Breast epithelium (tissue), 4 donors: ENCODE data around the gene CHRDL1. TPM values are rescaled to one million over a fixed set of nuclear protein-coding genes. Genes with fewer than 3 reads are reported as not detected.

ENCODE experiments used
- DNase-seq, 2 donors: peaks; one replicate each; pipeline ENCODE4 v3.0.0-alpha.2; 2019; ENCODE audit warnings: low spot score in 2 of 2
- H3K27ac ChIP-seq, 2 donors: fragments of 200-600 bp; sonication (generic) in 1 of 2; one replicate each; pipeline ENCODE4 v1.5.1; 2016 to 2019; ENCODE audit warnings: mild to moderate bottlenecking in 1 of 2
- H3K27me3 ChIP-seq, 2 donors: fragments of 200-600 bp; sonication (generic) in 1 of 2; one replicate each; pipeline versions ENCODE4 v1.5.1 to v1.6.0; 2017 to 2019; ENCODE audit warnings: control low read depth in 1 of 2, mild to moderate bottlenecking in 1 of 2
- H3K36me3 ChIP-seq: fragments of 200-600 bp; one replicate; pipeline ENCODE4 v1.5.1; 2019
- H3K4me1 ChIP-seq, 2 donors: fragments of 200-600 bp; sonication (generic); one replicate each; pipeline ENCODE4 v1.5.1; 2016 to 2019; ENCODE audit warnings: control low read depth in 1 of 2
- H3K4me3 ChIP-seq, 3 donors: fragments of 200-600 bp; sonication (generic); 1 replicate in 2 of 3; 2 replicates in 1 of 3; pipeline ENCODE4 v1.5.1; 2016 to 2019; ENCODE audit warnings: mild to moderate bottlenecking in 3 of 3, moderate library complexity in 2 of 3
- H3K9me3 ChIP-seq, 2 donors: fragments of 200-600 bp; sonication (generic) in 1 of 2; one replicate each; pipeline ENCODE4 v1.5.1; 2016 to 2019; ENCODE audit warnings: control low read depth in 1 of 2
- POLR2A ChIP-seq: fragments of 450-650 bp; IDR thresholded peaks from one replicate; pipeline ENCODE4 v1.6.1; 2016; ENCODE audit warnings: antibody characterized with exemption, mild to moderate bottlenecking, moderate library complexity
- POLR2AphosphoS5 ChIP-seq, 3 donors: sonication (generic); formaldehyde crosslinking; IDR thresholded peaks; one replicate each; pipeline ENCODE4 v1.6.1; 2017; ENCODE audit warnings: antibody characterized with exemption in 3 of 3
- intact Hi-C: fragments of 100-400 bp; cut with DNase I; formaldehyde crosslinking; loops from one replicate; pipeline ENCODE4 v1.15.1; 2023; ENCODE audit warnings: low total_unique reads
- total RNA-seq, 3 donors: library from RNA; depleted of rRNA; stranded (reverse); fragments of >200 nt; gene quantifications; one replicate each; pipeline ENCODE4 v1.1.0, GENCODE V29; 2016
- TF ChIP-seq, protein P1 (sequence below), 3 donors: fragments of 450-650 bp; IDR thresholded peaks; one replicate each; pipeline ENCODE4 v1.5.1; 2016 to 2017; ENCODE audit warnings: antibody characterized with exemption in 3 of 3, mild to moderate bottlenecking in 3 of 3, moderate library complexity in 3 of 3

Gene CHRDL1
- total RNA-seq, 3 donors from 2014 or later = 37.3 to 396 (median 72.1) TPM

DNA sequence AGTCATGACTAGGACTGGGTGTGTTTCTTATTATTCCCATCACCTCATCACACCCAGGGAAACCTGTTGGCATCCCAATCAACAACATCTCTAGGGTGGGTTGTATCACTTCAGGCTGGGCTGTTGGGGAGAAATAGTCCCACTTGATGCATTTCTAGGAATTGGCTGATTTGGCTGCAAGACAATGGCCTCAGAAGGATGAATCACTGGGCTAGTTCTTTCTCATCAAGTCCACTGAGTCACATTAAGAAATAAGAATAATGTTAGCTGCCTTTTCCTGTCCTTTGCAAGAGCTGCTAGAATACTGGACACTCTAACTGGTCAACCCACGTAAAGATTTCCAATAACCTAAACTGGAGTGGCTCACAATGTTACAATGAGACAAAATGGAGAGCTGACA lies 104.2 kb downstream of the CHRDL1 start:
- intact Hi-C loops = no loop called here

DNA sequence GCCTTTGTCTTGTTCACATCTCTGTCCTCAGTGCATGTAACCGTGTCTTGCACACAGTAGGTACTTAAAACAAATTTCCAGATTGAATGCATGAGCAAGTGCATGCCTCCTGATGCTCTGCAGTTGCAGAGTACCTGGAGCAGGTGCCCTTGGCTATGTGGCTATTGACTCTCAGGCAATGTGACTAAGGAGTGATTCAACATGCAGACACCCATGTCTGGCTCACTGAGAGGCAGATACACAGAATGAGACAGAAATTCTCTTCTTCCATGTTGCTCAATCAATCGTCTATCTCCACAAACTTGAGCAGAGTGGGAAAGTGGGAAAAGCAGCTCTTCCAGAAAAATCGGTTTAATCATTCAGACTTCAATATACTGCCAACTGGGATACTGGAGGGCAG lies 111.0 kb downstream of the CHRDL1 start:
- Histone ChIP-seq H3K27ac (no peak overlapping the region), H3K27me3 (peaks cover 0 to 31% of the 10 kb centered on the region in 2 donors), H3K4me3 (no peak overlapping the region), H3K36me3 (no peaks in the 10 kb centered on the region), H3K4me1 (no peaks in the 10 kb centered on the region), H3K9me3 (no peaks in the 10 kb centered on the region)
- intact Hi-C loops = no loop called here
- TF ChIP-seq POLR2AphosphoS5 (IDR thresholded peaks at IDR 0.05) = no peak
- no peak for TF ChIP-seq POLR2A
- TF ChIP-seq, protein P1, sequence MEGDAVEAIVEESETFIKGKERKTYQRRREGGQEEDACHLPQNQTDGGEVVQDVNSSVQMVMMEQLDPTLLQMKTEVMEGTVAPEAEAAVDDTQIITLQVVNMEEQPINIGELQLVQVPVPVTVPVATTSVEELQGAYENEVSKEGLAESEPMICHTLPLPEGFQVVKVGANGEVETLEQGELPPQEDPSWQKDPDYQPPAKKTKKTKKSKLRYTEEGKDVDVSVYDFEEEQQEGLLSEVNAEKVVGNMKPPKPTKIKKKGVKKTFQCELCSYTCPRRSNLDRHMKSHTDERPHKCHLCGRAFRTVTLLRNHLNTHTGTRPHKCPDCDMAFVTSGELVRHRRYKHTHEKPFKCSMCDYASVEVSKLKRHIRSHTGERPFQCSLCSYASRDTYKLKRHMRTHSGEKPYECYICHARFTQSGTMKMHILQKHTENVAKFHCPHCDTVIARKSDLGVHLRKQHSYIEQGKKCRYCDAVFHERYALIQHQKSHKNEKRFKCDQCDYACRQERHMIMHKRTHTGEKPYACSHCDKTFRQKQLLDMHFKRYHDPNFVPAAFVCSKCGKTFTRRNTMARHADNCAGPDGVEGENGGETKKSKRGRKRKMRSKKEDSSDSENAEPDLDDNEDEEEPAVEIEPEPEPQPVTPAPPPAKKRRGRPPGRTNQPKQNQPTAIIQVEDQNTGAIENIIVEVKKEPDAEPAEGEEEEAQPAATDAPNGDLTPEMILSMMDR (IDR thresholded peaks at IDR 0.05) = no peak
- no peak for DNase-seq

More for the DNA sequence above, 104.2 kb downstream of the CHRDL1 start:
- Histone ChIP-seq H3K36me3 (no peaks in the 10 kb centered on the region), H3K9me3 (no peaks in the 10 kb centered on the region), H3K4me3 (no peak overlapping the region), H3K4me1 (no peaks in the 10 kb centered on the region), H3K27me3 (peaks cover 0 to 38% of the 10 kb centered on the region in 2 donors), H3K27ac (no peak overlapping the region)
- TF ChIP-seq POLR2A = no peak
- TF ChIP-seq, protein P1 (IDR thresholded peaks at IDR 0.05) = no peak
- no peak for TF ChIP-seq POLR2AphosphoS5 (IDR thresholded peaks at IDR 0.05)
- no peak for DNase-seq

DNA sequence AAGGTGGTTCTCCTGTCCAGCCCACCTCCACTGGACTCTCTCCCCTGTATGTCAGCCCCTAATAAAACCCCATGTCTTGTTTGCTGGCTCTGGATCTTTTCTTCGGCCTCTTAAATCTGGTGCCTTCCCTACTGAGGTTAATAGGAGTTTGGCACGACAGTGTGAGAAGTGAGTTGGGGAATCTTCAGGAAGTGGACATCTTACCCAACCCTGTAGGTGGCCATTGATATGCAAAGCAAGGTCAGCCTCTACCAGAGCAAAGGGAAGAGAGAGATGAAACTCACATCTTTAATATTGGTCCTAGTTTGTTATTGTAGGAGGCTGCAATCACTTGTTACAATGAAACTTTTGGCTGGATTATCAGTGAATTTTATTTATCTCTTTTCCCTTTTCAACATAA lies 111.7 kb downstream of the CHRDL1 start:
- intact Hi-C loops = no loop called here
- no peaks in the 10 kb centered on the region for H3K36me3 ChIP-seq
- no peaks in the 10 kb centered on the region for H3K4me1 ChIP-seq
- no peak overlapping the region for H3K4me3 ChIP-seq
- no peaks in the 10 kb centered on the region for H3K9me3 ChIP-seq
- TF ChIP-seq POLR2A (no peak), POLR2AphosphoS5 (IDR thresholded peaks at IDR 0.05) (no peak)
- TF ChIP-seq, protein P1 (IDR thresholded peaks at IDR 0.05) = no peak
- peaks cover 0 to 38% of the 10 kb centered on the region in 2 donors for H3K27me3 ChIP-seq
- H3K27ac ChIP-seq = no peak overlapping the region
- DNase-seq = no peak

DNA sequence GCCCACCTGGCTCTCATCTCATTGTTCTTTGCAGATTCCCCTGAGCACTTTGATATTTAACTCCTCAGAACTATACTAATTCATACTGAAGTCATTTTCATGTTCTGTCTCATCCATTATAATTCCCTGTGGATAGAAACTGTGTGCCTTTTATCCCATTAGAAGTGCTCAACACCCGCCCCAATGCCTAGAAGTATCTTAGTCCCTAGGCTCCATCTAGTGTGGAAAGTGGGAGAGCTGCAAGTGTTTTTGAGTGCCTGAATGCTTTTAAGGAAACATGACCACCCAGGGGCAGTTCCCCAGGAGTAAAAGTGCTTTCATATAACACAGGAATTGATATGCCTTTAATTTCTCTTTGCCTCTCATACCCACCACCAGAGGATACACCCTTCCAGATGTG lies 117.0 kb downstream of the CHRDL1 start:
- TF ChIP-seq, protein P1 (IDR thresholded peaks at IDR 0.05) = no peak
- TF ChIP-seq POLR2AphosphoS5 (IDR thresholded peaks at IDR 0.05) (no peak), POLR2A (no peak)
- no peaks in the 10 kb centered on the region for H3K9me3 ChIP-seq
- H3K4me3 ChIP-seq = no peak overlapping the region
- H3K27me3 ChIP-seq = peaks cover 0 to 53% of the 10 kb centered on the region in 2 donors
- H3K4me1 ChIP-seq = no peaks in the 10 kb centered on the region
- intact Hi-C loops = no loop called here
- no peak overlapping the region for H3K27ac ChIP-seq
- no peak for DNase-seq
- no peaks in the 10 kb centered on the region for H3K36me3 ChIP-seq

DNA sequence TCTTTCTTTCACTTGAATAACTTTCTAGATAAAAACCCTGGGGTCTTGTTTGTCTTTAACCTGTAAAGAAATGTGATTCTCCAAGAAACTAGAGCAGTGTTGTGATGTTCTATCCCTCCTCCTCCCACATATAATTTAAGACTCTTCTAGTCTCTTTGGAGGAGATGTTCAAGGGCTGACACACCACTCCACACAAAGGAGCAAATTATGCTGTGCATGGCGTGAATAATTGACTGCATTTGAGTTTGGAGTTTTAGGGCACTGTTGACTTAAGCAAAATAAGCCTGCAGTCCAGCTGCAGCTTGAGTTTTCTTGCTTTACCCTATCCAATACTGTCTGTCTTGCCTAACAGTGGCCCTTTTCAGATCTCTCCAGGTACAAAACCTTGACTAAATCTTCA lies 119.7 kb downstream of the CHRDL1 start:
- intact Hi-C loops = no loop called here
- no peak for TF ChIP-seq POLR2A
- TF ChIP-seq, protein P1 (IDR thresholded peaks at IDR 0.05) = no peak
- no peak for TF ChIP-seq POLR2AphosphoS5 (IDR thresholded peaks at IDR 0.05)

More for the DNA sequence above, 119.7 kb downstream of the CHRDL1 start:
- Histone ChIP-seq H3K27ac (no peak overlapping the region), H3K27me3 (peaks cover 0 to 43% of the 10 kb centered on the region in 2 donors), H3K36me3 (no peaks in the 10 kb centered on the region), H3K4me1 (no peaks in the 10 kb centered on the region), H3K4me3 (no peak overlapping the region), H3K9me3 (no peaks in the 10 kb centered on the region)
- DNase-seq = no peak
